HG02981 (cell line): ENCODE results near the gene CCDC177.

Source experiments
- ATAC-seq: cut with Tn5 transposase; IDR thresholded peaks from one replicate; pipeline ENCODE4 v1.9.1; 2021; ENCODE audit warnings: mild to moderate bottlenecking, moderate library complexity; ENCODE audit not compliant: unreplicated experiment

The CCDC177 gene

GRCh38 chr14:69569859-69570258, 4.8 kb downstream of the CCDC177 start:
- no peak for ATAC-seq

- no peak for ATAC-seq
Measured at GRCh38 chr14:69567563-69567962, 7.1 kb downstream of the CCDC177 start.

- no peak for ATAC-seq
Measured at GRCh38 chr14:69561893-69562292, 12.8 kb downstream of the CCDC177 start.

GRCh38 chr14:69560826-69561225, 13.8 kb downstream of the CCDC177 start:
- no peak for ATAC-seq

GRCh38 chr14:69559581-69560011, 15.1 kb downstream of the CCDC177 start:
- no peak for ATAC-seq

- ATAC-seq, result no peak
Measured at GRCh38 chr14:69558774-69559173, 15.9 kb downstream of the CCDC177 start.

- ATAC-seq, result no peak
Measured at GRCh38 chr14:69554500-69554899, 20.2 kb downstream of the CCDC177 start.

GRCh38 chr14:69553252-69553651, 21.4 kb downstream of the CCDC177 start:
- no peak for ATAC-seq

- ATAC-seq, result no peak
Measured at GRCh38 chr14:69551511-69551910, 23.2 kb downstream of the CCDC177 start.

- ATAC-seq, result no peak
Measured at GRCh38 chr14:69548566-69548965, 26.1 kb downstream of the CCDC177 start.

- no peak for ATAC-seq
Measured at GRCh38 chr14:69547701-69548348, 26.8 kb downstream of the CCDC177 start.

GRCh38 chr14:69543341-69544115, 31.1 kb downstream of the CCDC177 start:
- ATAC-seq, result no peak

- ATAC-seq, result no peak
Measured at GRCh38 chr14:69542311-69542710, 32.4 kb downstream of the CCDC177 start.

- ATAC-seq, result no peak
Measured at GRCh38 chr14:69540654-69541335, 33.9 kb downstream of the CCDC177 start.

GRCh38 chr14:69539631-69540410, 34.9 kb downstream of the CCDC177 start:
- ATAC-seq, result no peak

- ATAC-seq, result no peak
Measured at GRCh38 chr14:69538766-69539165, 35.9 kb downstream of the CCDC177 start.

GRCh38 chr14:69537900-69538299, 36.8 kb downstream of the CCDC177 start:
- no peak for ATAC-seq

GRCh38 chr14:69536971-69537370, 37.7 kb downstream of the CCDC177 start:
- no peak for ATAC-seq

- no peak for ATAC-seq
Measured at GRCh38 chr14:69535230-69535848, 39.3 kb downstream of the CCDC177 start.

GRCh38 chr14:69532561-69533340, 41.9 kb downstream of the CCDC177 start:
- ATAC-seq, result no peak
